ENCODE data around the gene NECTIN2.
"Not testable (repeated sequence)": the region's sequence is repeated elsewhere in the genome, so short reads cannot be mapped to it uniquely, and the experiment has no call there.

NECTIN2 gene

GRCh38 chr19:44886141-44886540 lies 40.0 kb downstream of the NECTIN2 start:
- DNase-seq, result no peak

GRCh38 chr19:44887648-44888047 lies 41.6 kb downstream of the NECTIN2 start:
- DNase-seq, result no peak

- not testable (repeated sequence) for DNase-seq
These were observed 42.2 kb downstream of the NECTIN2 start for GRCh38 chr19:44888335-44888734.

GRCh38 chr19:44889830-44890365 lies 43.8 kb downstream of the NECTIN2 start:
- DNase-seq, result no peak

- no peak for DNase-seq
These were observed 44.4 kb downstream of the NECTIN2 start for GRCh38 chr19:44890366-44891015.

GRCh38 chr19:44891016-44891882 lies 45.2 kb downstream of the NECTIN2 start, which contains the start of gene TOMM40:
TOMM40 (plus strand) TSS chr19:44891254; CDS start chr19:44891416, 162 bp downstream.
- DNase-seq, result peak; percentile 99

- DNase-seq, result no peak
These were observed 46.8 kb downstream of the NECTIN2 start for GRCh38 chr19:44892932-44893331.

- no peak for DNase-seq
These were observed 47.4 kb downstream of the NECTIN2 start for GRCh38 chr19:44893332-44894051.

GRCh38 chr19:44894052-44894400 lies 47.9 kb downstream of the NECTIN2 start:
- DNase-seq, result no peak

GRCh38 chr19:44894946-44895345 lies 48.8 kb downstream of the NECTIN2 start:
- DNase-seq, result no peak

- no peak for DNase-seq
These were observed 51.7 kb downstream of the NECTIN2 start for GRCh38 chr19:44897835-44898234.

GRCh38 chr19:44900328-44901244 lies 54.5 kb downstream of the NECTIN2 start:
- DNase-seq, result no peak

- DNase-seq, result no peak
These were observed 57.1 kb downstream of the NECTIN2 start for GRCh38 chr19:44903216-44903601.

- DNase-seq, result peak; percentile 77
These were observed 57.7 kb downstream of the NECTIN2 start for GRCh38 chr19:44903602-44904425.

GRCh38 chr19:44904426-44904994 lies 58.4 kb downstream of the NECTIN2 start:
- no peak for DNase-seq

GRCh38 chr19:44905437-44906160 lies 59.5 kb downstream of the NECTIN2 start, which contains the start of gene APOE:
APOE (plus strand) TSS chr19:44905796; CDS start chr19:44906625, 829 bp downstream.
- DNase-seq, result no peak

GRCh38 chr19:44907613-44908012 lies 61.5 kb downstream of the NECTIN2 start:
- DNase-seq, result no peak

GRCh38 chr19:44908074-44908835 lies 62.2 kb downstream of the NECTIN2 start:
- DNase-seq, result no peak

- no peak for DNase-seq
These were observed 62.8 kb downstream of the NECTIN2 start for GRCh38 chr19:44908836-44909261.

All from T-helper 9 cell (primary cell).